CD4-positive, alpha-beta T cell treated with Interferon gamma for 1 hour (primary cell): ENCODE measurements around the gene MVB12B.

ENCODE experiments used
- DNase-seq: peaks from one replicate; pipeline ENCODE4 v3.0.0-alpha.2; 2020

MVB12B gene

DNA sequence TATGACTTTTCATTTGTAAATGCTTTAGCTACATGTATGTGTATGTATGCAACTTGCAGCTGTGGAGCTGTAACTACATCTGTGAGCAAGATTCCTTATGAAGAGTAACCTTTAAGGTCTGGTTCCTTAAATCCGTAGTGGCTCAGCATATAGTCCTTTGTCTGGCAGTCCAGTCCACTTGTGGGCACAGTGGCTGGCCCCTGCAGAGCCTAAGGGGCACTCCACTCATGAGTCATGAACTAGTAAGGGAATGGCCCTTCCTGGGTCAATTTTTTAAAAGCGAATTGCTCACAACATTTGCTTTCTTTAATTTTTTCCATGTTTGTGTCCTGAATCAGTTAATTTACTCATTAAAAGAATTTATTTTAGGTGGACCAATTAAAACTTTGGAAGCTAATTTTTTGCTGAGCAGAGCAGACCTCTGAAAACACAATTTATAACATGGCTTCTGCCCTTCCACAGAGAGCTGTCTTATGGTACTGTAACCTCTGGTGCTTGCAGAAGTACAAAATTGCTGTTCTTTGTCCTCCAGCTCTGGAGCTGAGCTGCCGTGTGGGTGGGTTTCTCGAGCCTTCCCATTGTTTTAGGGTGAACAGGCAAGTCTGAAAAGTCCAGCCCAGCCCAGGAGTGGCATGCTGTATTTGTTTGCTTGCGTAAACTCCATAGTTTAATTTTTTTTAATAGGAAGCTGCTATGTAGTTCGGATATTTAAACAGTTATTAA, 110.1 kb downstream of the MVB12B start:
- DNase-seq = no peak

GRCh38 chr9:126437268-126437666, 110.6 kb downstream of the MVB12B start:
- no peak for DNase-seq

DNA sequence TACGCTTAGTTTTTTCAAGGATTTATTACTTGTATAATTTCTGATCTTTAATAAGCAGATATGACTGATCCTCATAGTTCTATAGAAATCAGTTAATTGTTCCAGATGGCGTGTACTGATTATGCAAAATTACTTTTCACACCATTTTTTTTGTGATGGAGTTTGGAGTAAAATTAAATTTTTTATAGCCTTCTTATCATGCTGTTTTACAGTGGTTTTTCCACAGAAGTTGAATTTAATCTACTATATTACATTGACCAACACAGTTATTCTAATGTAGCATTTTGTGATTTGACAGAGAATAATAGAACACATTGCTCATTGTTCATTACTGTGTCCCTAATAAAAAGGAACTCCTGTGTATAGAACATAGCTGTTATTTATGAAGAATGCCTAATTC, 111.1 kb downstream of the MVB12B start:
- DNase-seq = no peak

- DNase-seq = no peak
These were observed 112.2 kb downstream of the MVB12B start for GRCh38 chr9:126438741-126439401.

GRCh38 chr9:126439402-126439765, 112.8 kb downstream of the MVB12B start:
- no peak for DNase-seq

- no peak for DNase-seq
These were observed 113.4 kb downstream of the MVB12B start for GRCh38 chr9:126439883-126440653.

DNA sequence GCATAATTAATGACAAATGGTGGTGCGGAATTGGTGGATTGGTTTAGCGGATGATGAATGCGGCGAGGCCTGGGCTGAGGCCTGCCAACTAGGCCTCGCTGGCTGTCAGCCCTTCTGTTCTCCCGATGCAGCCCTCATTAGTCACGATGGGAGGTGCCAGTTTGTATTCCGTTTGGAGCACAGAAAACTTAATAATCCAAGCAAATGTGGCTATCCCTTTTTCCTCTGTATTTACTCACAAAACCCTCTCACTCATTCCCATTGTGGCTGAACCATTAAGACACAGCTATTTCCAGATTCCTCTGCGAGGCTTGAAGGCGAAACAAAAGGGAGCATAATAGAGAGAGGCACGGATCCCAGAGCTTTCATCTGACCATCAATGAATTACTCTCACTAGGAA, 114.3 kb downstream of the MVB12B start:
- no peak for DNase-seq

DNA sequence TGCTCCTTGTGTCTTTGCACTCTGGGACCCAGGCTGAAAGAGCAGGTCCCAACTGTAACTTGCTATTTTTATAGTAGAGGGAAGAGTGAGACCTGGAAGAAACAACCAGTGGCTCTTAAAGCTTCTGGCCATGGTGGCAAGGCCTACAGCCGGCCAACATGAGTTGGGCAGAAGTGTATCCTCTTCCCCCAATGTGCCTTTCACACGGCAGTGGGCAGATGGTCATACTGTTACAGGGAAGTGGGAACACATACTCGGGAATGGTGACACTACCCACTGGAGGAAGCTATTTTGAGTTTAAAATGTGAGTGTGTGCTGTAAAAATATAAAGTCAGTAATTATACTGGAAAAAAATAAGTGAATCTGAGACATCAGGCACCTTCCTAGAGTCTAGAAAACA, 116.0 kb downstream of the MVB12B start:
- no peak for DNase-seq

- DNase-seq = no peak
These were observed 116.5 kb downstream of the MVB12B start for GRCh38 chr9:126443144-126443543.

GRCh38 chr9:126448136-126448535, 121.5 kb downstream of the MVB12B start:
- no peak for DNase-seq

DNA sequence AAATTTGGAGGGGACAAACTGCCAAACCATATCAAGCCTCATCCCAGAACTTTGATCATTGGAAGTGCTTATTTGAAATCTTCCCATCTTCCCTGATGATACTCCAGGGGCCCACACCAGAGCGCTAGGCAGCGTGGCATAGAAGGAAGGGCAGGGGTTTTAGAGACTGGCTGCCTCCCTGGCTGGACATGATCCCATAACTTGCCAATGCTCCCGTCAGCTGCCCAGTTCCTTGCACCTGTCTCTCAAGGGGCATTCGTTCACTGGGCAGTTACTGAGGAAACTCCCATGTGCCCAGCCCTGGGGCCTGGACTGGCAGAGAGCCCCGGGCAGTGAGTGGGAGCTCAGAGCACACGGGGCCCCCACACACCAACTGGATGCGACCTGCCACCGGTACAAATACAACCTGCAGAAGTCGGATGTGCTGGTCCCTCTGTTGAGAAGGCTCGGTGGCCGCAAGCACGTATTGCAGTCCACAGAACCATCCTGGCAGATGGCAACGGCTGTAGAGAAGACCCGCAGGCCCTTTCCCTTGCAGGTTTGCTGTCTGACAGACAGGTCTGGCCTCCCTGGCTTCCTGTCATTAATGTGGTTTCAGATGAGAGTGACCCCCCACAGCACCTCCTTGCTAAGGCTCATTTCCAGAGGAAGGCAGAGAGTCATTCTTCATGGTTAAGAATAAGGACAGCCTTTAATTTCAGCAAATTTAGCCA, 122.4 kb downstream of the MVB12B start:
- no peak for DNase-seq

DNA sequence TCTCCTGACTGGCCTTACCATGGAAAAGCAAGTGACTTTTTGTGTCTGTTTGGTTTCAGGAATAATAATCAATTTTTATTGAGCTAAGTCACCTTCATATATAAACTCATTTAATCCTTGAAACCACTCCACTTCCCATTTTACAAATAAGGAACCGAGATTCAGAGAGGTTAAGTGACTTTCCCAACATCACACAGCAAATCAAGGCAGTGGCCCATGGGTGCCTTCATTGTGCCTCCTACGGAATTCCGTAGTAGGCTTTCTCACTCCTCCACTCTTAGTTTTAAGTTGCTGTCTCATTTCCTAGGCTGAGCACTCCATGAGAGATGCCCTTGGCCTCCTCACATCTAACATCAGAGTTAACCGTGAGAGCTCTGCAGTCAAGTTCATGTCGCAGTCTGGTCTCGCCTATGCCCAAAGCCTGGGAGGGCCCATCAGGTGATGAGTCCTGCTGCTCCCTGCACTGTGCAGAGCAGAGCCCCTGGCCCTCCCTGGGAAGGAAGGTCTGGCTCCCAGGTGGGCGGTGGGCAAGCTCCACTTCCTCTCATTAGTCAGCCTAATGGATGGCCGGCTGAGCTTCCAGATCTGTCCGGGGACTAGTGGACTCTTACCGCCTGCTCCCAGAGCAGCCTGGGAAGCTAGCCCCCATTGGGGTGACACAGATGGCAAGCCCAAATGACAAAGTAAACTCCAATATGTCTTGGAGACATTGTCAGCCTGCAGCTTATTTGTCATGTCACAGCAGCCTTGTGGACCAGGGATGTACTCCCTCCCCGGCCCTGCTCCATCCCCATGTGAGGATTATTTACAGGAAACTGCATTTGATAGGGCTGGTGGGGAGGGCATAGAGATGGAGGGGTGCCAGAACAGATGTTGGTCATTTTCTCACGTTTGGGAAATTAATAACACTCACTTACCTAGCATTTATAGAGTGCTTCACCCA, 123.4 kb downstream of the MVB12B start:
- no peak for DNase-seq

DNA sequence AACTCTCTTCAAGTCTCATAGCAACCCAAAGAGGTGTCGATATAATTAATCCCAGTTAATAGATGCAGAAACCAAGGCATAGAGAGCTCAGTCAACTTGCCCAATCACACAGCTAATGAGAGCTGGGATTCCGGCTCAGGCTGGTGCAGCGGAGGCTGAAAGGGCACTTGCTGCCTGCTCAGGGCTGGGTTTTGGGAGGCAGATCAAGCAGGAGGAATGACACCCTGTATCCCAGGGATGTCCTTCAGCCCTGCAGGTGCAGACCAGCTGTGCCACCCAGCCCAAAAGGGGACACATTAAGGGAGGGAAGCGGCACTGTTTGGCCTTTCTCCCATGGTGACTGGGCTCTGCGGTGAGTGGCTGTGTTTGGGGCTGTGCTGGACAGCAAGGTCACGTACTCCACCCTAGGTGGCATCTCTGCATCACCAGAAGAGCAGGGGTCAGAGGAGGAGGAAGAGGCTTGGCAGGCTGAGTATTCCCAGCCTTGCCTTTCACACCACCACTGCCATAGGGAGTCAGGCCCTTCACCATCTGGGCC, 124.1 kb downstream of the MVB12B start:
- no peak for DNase-seq

DNA sequence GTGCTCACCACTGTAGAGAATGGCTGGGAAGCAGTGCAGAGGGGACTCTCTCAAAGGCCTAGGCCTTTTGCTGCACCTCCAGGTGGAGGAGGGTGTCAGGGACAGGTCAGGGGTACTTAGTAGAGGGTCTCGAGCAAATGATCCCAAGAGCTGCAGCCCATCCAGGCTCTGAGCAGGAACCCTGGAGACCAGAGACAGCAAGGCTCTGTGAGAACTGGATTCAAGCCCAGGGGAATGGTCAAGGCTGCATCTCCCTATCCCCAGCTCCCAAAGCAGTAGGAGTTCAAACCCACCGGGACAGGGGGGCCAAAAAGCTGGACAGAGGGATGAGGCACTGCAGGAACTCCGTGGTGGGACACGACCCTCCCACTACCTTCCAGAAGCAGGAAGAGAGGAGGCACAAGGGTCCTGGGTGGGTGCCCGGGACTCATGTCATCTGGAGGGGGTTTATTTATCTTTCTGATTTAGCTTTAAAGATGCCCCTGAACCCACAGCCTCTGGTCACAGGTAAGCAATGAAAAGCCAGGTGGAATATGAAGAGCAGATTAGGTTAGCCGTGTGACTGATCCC, 124.8 kb downstream of the MVB12B start:
- DNase-seq = no peak

DNA sequence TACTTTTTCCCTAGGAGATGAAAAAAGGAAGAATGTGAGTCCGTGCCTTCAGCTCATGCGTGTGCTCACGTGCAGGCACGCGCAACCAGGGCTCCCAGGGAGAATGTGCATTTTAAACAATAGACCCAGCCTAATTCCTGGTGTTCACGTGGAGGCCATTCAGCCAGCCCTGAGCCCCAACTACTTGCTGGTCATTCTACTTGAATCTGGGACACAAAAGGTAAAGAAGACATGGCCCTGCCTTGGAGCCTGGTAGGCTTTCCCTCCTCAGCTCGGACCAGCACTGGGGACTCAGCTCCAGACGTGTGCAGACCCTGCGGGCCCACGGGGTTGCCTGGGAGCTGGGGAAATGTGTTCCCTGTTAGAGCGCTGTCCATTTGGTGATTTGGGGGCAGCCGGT, 125.5 kb downstream of the MVB12B start:
- no peak for DNase-seq

DNA sequence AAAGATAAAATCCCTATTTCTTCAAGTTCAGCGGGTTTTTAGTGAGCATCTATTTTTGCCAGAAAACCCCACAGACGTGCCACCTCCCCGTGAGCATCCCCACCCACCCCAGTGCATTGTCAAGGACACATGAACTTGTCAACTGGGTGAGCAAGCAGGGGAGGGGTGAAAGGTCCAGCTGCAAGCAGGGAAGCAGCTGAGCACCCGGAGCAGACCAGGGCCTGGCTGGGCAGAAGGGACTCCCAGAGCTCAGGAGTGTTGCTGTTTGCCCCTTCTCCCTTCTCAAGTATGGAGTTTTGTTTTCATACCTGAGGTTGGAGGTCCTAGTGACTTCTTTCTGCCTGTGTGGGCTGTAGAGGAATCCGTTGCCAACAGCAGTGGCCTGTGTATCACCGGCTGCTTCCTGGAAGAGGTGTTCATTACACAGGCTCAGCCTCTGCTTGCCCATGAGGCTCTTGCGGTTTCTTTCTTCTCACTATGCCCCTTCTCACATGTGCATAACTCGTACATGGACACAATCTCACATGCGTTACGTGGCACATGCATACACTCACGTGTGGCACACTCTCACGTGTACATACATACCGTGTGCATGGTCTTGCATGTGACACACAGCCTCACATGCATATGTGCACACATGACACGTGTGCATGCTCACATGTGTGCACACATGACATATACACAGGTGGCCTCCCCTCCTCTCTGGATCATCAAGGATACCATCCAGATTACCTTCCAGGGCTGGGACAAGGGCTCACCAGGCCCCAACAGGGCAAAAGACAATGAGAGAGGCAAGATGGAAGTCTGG, 126.7 kb downstream of the MVB12B start:
- no peak for DNase-seq

DNA sequence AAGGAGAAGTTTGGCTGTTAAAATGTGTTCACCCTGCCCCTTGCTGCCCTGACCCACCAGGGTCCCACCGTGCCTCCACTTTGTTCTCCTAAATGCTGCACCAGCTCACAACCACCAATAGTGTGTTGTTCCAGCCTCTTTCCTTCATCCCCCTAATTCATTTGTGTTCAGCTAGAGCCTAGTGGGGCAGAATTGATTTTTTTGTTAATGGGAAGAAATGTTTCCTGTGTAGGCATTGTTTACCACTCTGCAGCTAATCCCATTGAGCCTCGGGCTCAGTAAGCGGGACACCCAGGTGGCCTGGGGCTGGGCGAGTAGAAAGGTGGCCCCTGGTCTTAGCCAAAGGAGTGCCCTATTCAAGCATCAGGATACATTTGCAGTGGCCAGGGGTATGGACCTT, 127.6 kb downstream of the MVB12B start:
- no peak for DNase-seq

DNA sequence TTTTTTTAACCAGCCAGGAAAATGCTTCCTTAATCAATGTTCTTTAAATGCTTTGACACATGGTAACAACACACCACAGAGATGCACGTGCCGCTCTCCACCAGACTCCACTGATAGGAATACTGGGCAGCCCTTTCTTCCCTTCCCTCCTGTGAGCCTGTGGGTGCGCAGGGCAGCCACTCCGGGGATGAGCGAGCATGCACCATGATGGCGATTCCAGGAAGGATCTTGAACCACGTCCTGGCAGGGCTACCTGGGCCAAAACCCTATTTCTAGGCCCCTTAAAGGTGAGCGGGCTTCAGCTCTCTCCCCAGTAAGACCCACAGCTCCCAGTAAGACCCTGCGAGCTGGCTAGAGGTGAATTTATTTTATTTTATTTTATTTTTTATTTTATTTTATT, 128.2 kb downstream of the MVB12B start:
- no peak for DNase-seq

- no peak for DNase-seq
These were observed 130.0 kb downstream of the MVB12B start for GRCh38 chr9:126456441-126457174.

DNA sequence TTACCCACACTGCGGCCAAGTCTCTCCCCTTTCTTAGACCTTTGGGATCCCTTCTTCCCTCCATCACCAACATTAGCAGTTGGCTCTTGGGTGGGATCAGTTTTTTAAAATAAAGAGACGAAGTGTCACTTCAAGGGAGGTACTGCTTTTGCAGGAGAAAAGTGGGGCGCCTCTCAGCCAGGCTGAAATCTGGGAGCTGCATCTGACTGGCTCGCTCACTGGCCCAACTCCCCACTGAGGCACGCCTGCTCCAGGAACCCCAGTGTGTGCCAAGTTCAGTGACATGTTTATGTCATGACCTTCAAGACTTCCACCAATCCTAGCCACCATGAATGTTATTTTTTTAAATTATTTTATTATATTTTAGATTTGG, 130.5 kb downstream of the MVB12B start:
- DNase-seq = no peak
